ENCODE measurements around the gene SEL1L2.

- TF ChIP-seq CTCF (IDR thresholded peaks at IDR 0.05; ENCODE audit: low read length) (no peak), EZH2 (optimal IDR thresholded peaks at IDR 0.05; ENCODE audit: low read depth, low read length) (no peak)
These were observed 134.1 kb downstream of the SEL1L2 start for GRCh38 chr20:13856354-13856753.
